ENCODE measurements around the gene PSTPIP1.

- no peak for TF ChIP-seq CTCF (IDR thresholded peaks at IDR 0.05)
- no peak for TF ChIP-seq POLR2A (IDR thresholded peaks at IDR 0.05)
Measured at GRCh38 chr15:76996526-76997401, 1.8 kb downstream of the PSTPIP1 start.

Measured in Peyer's patch (tissue), 4 donors.